Heart left ventricle (tissue), 13 donors: Measurements from ENCODE around the gene PROSER3.

Experiments
- POLR2A ChIP-seq, 2 donors: fragments of 450-650 bp; IDR thresholded peaks; one replicate each; pipeline ENCODE4 v1.6.1; 2017; ENCODE audit warnings: antibody characterized with exemption in 2 of 2, mild to moderate bottlenecking in 2 of 2, moderate library complexity in 2 of 2
- TF ChIP-seq, protein P1 (sequence below), 12 donors: fragments of 200-600 bp; sonication (generic) in 4 of 12; IDR thresholded peaks; one replicate each; pipeline versions ENCODE4 v1.5.0 to v1.8.0; 2018 to 2022; ENCODE audit warnings: antibody characterized with exemption in 12 of 12, mild to moderate bottlenecking in 5 of 12
- donor health status: ischemic (EF 13 %, LVEDD 7.1; RV severe dilation, severe dysfunction).
- donor health status: DM: no; HTN: yes; CAD: no.
- donor health status: DM: no; HTN: no; CAD: no.
- donor health status: ischemic (EF 25% LVEDD 6.9; RV normal size, moderate dysfunction).
- donor health status: ischemic (EF 25% LVEDD 5.7; RV mildly dilated, moderate dysfunction).
- donor health status: ischemic (EF 35%, LVEDD 5.7; RV mildly dilated, moderate dysfunction).
- donor health status: nonischemic (EF 11% LVEDD 7.7; RV severe dilation, severe dysfunction).
- donor health status: DM: yes; HTN: yes; CAD: no.
- donor health status: PGD.
- donor health status: ischemic (EF 29% LVEDD 5.4; RV normal size, mild dysfunction).
- donor health status: nonischemic (EF 23%, LVEDD 6.1; RV moderate dilation, normal function).

DNA sequence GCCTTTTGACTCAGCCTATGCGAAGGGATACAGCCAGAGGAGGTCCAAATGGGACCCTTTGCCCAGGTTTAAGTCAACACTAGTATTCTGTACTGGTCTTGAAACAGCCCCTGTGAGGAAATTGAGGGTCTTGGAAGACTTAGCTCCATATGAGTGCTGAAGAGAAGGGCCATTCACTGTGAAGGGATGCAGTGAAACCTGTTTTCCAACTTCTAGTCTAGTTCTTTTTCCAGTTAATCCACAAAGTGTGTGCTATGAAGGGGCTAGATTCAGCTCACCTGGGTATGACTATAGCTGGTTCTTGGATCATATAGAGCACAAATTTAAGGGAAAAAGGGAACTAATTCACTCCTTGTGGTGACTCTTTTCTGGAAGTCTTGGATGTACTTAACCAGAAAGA, 49.6 kb upstream of the PROSER3 start:
- TF ChIP-seq, protein P1, sequence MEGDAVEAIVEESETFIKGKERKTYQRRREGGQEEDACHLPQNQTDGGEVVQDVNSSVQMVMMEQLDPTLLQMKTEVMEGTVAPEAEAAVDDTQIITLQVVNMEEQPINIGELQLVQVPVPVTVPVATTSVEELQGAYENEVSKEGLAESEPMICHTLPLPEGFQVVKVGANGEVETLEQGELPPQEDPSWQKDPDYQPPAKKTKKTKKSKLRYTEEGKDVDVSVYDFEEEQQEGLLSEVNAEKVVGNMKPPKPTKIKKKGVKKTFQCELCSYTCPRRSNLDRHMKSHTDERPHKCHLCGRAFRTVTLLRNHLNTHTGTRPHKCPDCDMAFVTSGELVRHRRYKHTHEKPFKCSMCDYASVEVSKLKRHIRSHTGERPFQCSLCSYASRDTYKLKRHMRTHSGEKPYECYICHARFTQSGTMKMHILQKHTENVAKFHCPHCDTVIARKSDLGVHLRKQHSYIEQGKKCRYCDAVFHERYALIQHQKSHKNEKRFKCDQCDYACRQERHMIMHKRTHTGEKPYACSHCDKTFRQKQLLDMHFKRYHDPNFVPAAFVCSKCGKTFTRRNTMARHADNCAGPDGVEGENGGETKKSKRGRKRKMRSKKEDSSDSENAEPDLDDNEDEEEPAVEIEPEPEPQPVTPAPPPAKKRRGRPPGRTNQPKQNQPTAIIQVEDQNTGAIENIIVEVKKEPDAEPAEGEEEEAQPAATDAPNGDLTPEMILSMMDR (IDR thresholded peaks at IDR 0.05) = no peak
- no peak for TF ChIP-seq POLR2A (IDR thresholded peaks at IDR 0.05)
